Measurements from ENCODE around the gene RASSF7. TPM values are rescaled to one million over a fixed set of nuclear protein-coding genes. Genes with fewer than 3 reads are reported as not detected.
A peak's percentile ranks its signal among the peaks of the same experiment; 100 is the strongest.

RASSF7 gene
- polyA plus RNA-seq, 1 donor from 2014 or later = 37.1 TPM

DNA sequence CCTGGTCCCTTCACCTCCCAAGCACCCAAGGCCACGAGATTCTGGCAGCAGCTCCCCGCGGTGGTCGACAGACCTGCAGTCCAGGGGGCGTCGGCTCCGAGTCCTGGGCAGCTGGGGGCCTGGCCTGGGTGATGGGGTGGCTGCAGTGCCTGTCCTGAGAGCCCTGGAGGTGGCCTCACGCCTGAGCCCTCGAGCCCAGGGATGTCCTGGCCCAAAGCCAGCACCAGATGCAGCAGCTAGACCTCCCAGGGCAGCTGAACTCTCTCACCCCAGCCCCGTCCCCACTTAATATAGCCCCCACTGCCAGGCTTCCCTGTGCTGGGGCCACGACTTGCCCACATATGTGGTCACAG is 6.8 kb upstream of the RASSF7 start:
- Histone ChIP-seq H2AFZ (ENCODE audit: low read depth, low read length) (no peak overlapping the region), H3K9ac (ENCODE audit: low read length) (no peak overlapping the region), H3K36me3 (ENCODE audit: insufficient read depth, low read length) (no peaks in the 10 kb centered on the region), H3K27me3 (ENCODE audit: insufficient read depth, low read depth, low read length) (peaks cover 41% of the 10 kb centered on the region), H3K4me3 (ENCODE audit: low read length) (no peak overlapping the region), H3K79me2 (replicated peaks; ENCODE audit: insufficient read depth, low read length) (no peaks in the 10 kb centered on the region), H4K20me1 (ENCODE audit: insufficient read depth) (no peaks in the 10 kb centered on the region), H3K9me3 (ENCODE audit: low read length) (no peaks in the 10 kb centered on the region), H3K9me2 (ENCODE audit: insufficient read depth, low read length) (no peaks in the 10 kb centered on the region), H3K27ac (ENCODE audit: low read length) (no peak overlapping the region), H3K4me2 (ENCODE audit: low read length) (no peak overlapping the region), H3F3A (ENCODE audit: insufficient read depth, low read length, poor library complexity, severe bottlenecking) (no peaks in the 10 kb centered on the region)
- TF ChIP-seq EZH2 (IDR thresholded peaks at IDR 0.05; ENCODE audit: borderline replicate concordance, insufficient read depth, low read length, poor library complexity, severe bottlenecking) = no peak
- TF ChIP-seq TAF1 (IDR thresholded peaks at IDR 0.05; ENCODE audit: low read depth) = no peak
- no peak for TF ChIP-seq SMC3 (conservative IDR thresholded peaks at IDR 0.05; ENCODE audit: poor library complexity)
- no peak for TF ChIP-seq MXI1 (conservative IDR thresholded peaks at IDR 0.05; ENCODE audit: poor library complexity, severe bottlenecking)
- TF ChIP-seq, protein P1, sequence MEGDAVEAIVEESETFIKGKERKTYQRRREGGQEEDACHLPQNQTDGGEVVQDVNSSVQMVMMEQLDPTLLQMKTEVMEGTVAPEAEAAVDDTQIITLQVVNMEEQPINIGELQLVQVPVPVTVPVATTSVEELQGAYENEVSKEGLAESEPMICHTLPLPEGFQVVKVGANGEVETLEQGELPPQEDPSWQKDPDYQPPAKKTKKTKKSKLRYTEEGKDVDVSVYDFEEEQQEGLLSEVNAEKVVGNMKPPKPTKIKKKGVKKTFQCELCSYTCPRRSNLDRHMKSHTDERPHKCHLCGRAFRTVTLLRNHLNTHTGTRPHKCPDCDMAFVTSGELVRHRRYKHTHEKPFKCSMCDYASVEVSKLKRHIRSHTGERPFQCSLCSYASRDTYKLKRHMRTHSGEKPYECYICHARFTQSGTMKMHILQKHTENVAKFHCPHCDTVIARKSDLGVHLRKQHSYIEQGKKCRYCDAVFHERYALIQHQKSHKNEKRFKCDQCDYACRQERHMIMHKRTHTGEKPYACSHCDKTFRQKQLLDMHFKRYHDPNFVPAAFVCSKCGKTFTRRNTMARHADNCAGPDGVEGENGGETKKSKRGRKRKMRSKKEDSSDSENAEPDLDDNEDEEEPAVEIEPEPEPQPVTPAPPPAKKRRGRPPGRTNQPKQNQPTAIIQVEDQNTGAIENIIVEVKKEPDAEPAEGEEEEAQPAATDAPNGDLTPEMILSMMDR (IDR thresholded peaks at IDR 0.05; ENCODE audit: poor library complexity, severe bottlenecking) = no peak
- TF ChIP-seq, protein P2, sequence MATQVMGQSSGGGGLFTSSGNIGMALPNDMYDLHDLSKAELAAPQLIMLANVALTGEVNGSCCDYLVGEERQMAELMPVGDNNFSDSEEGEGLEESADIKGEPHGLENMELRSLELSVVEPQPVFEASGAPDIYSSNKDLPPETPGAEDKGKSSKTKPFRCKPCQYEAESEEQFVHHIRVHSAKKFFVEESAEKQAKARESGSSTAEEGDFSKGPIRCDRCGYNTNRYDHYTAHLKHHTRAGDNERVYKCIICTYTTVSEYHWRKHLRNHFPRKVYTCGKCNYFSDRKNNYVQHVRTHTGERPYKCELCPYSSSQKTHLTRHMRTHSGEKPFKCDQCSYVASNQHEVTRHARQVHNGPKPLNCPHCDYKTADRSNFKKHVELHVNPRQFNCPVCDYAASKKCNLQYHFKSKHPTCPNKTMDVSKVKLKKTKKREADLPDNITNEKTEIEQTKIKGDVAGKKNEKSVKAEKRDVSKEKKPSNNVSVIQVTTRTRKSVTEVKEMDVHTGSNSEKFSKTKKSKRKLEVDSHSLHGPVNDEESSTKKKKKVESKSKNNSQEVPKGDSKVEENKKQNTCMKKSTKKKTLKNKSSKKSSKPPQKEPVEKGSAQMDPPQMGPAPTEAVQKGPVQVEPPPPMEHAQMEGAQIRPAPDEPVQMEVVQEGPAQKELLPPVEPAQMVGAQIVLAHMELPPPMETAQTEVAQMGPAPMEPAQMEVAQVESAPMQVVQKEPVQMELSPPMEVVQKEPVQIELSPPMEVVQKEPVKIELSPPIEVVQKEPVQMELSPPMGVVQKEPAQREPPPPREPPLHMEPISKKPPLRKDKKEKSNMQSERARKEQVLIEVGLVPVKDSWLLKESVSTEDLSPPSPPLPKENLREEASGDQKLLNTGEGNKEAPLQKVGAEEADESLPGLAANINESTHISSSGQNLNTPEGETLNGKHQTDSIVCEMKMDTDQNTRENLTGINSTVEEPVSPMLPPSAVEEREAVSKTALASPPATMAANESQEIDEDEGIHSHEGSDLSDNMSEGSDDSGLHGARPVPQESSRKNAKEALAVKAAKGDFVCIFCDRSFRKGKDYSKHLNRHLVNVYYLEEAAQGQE (IDR thresholded peaks at IDR 0.05; ENCODE audit: borderline replicate concordance) = no peak
- TF ChIP-seq POLR2AphosphoS5 (IDR thresholded peaks at IDR 0.05) = no peak
- no peak for TF ChIP-seq EP300 (conservative IDR thresholded peaks at IDR 0.05; ENCODE audit: poor library complexity, severe bottlenecking)
- no peak for TF ChIP-seq RAD21 (conservative IDR thresholded peaks at IDR 0.05)

DNA sequence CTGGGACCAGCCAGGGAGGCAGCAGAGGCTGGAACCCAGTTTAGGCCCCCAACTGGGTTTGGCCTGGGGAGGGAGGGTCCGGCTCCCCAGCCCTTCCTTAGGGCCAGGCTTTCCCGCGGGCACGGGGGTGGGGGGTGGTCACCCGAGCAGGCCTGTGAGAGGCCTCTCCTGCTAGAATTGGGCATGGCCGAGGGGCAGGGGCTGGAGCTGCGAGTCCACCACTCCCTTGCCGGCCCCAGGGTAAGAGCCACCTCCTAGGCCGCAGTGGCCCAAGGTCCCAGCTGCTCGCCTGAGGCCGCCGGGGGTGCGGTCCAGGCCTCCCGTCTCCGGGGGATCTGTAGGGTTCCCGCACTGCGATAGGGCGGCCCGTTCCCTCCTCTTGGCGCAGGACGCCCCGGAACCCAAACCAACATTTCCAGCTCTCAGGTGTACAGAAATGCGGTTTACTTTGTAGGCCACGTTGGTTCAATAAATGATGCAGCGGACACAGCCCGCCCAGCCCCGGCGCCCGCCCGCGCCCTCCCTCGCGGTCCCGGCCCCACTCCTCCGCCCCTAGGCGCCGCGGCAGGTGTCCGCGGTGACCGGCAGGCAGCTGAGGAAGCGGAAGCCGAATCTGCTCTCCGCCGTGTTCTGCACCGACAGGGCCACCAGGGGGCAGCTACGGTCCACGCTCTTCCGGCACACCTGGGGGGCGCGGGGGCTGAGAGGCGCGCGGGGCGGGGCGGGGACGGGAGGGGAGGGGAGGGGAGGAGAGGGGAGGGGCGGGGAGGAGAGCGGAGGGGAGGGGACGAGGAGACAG is 6.1 kb upstream of the RASSF7 start:
- Histone ChIP-seq H3K9me3 (ENCODE audit: low read length) (no peaks in the 10 kb centered on the region), H3K27me3 (ENCODE audit: insufficient read depth, low read depth, low read length) (peaks cover 41% of the 10 kb centered on the region), H3K9me2 (ENCODE audit: insufficient read depth, low read length) (no peaks in the 10 kb centered on the region), H3K79me2 (replicated peaks; ENCODE audit: insufficient read depth, low read length) (no peaks in the 10 kb centered on the region), H3K4me3 (ENCODE audit: low read length) (peak overlapping the region; percentile 62), H3F3A (ENCODE audit: insufficient read depth, low read length, poor library complexity, severe bottlenecking) (no peaks in the 10 kb centered on the region), H3K9ac (ENCODE audit: low read length) (peak overlapping the region; percentile 45), H2AFZ (ENCODE audit: low read depth, low read length) (no peak overlapping the region), H4K20me1 (ENCODE audit: insufficient read depth) (no peaks in the 10 kb centered on the region), H3K4me2 (ENCODE audit: low read length) (no peak overlapping the region), H3K36me3 (ENCODE audit: insufficient read depth, low read length) (no peaks in the 10 kb centered on the region), H3K27ac (ENCODE audit: low read length) (no peak overlapping the region)
- TF ChIP-seq RAD21 (conservative IDR thresholded peaks at IDR 0.05) = peak; percentile 44
- TF ChIP-seq EZH2 (IDR thresholded peaks at IDR 0.05; ENCODE audit: borderline replicate concordance, insufficient read depth, low read length, poor library complexity, severe bottlenecking) = no peak
- peak; percentile 39 for TF ChIP-seq SMC3 (conservative IDR thresholded peaks at IDR 0.05; ENCODE audit: poor library complexity)
- TF ChIP-seq TAF1 (IDR thresholded peaks at IDR 0.05; ENCODE audit: low read depth) = no peak
- no peak for TF ChIP-seq MXI1 (conservative IDR thresholded peaks at IDR 0.05; ENCODE audit: poor library complexity, severe bottlenecking)
- no peak for TF ChIP-seq EP300 (conservative IDR thresholded peaks at IDR 0.05; ENCODE audit: poor library complexity, severe bottlenecking)
- TF ChIP-seq, protein P1 (IDR thresholded peaks at IDR 0.05; ENCODE audit: poor library complexity, severe bottlenecking) = peak; percentile 62
